Measurements from ENCODE around the gene COL6A5.

DNA sequence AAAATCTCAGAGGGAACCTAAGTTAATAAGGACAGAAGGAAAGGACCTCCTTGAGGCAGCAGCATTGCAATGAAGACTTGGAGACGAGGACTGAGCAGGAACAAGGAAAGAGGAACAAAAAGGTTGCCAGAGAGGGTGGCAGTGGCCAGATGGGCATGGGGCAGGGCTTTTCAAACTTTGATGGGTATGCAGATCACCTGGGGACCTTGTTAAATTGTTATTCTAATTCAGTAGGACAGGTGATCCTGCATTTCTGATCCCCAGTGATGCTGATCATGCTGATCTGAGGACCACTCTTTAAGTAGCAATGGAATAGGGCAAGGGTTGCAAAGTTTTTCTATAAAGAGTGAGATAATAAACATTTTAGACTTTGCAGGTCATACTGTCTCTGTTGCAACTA is 182.6 kb downstream of the COL6A5 start:
- TF ChIP-seq, protein P1, sequence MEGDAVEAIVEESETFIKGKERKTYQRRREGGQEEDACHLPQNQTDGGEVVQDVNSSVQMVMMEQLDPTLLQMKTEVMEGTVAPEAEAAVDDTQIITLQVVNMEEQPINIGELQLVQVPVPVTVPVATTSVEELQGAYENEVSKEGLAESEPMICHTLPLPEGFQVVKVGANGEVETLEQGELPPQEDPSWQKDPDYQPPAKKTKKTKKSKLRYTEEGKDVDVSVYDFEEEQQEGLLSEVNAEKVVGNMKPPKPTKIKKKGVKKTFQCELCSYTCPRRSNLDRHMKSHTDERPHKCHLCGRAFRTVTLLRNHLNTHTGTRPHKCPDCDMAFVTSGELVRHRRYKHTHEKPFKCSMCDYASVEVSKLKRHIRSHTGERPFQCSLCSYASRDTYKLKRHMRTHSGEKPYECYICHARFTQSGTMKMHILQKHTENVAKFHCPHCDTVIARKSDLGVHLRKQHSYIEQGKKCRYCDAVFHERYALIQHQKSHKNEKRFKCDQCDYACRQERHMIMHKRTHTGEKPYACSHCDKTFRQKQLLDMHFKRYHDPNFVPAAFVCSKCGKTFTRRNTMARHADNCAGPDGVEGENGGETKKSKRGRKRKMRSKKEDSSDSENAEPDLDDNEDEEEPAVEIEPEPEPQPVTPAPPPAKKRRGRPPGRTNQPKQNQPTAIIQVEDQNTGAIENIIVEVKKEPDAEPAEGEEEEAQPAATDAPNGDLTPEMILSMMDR (IDR thresholded peaks at IDR 0.05) = no peak
- no peak for TF ChIP-seq POLR2A (IDR thresholded peaks at IDR 0.05)

Data from thyroid gland (tissue), 4 donors.